HG02943 (cell line): ENCODE measurements around the gene CHEK2.
"Not testable (repeated sequence)": the region's sequence is repeated elsewhere in the genome, so short reads cannot be mapped to it uniquely, and the experiment has no call there.

Source experiments
- ATAC-seq: cut with Tn5 transposase; IDR thresholded peaks from one replicate; pipeline ENCODE4 v1.9.1; 2021; ENCODE audit warnings: mild to moderate bottlenecking, low read depth, moderate library complexity; ENCODE audit not compliant: unreplicated experiment

Gene CHEK2

GRCh38 chr22:28743852-28744251, 2.2 kb upstream of the CHEK2 start:
- no peak for ATAC-seq

GRCh38 chr22:28742562-28742962, 942 bp upstream of the CHEK2 start:
- no peak for ATAC-seq

- no peak for ATAC-seq
Measured at GRCh38 chr22:28741200-28741784, 328 bp downstream of the CHEK2 start.

- ATAC-seq: not testable (repeated sequence)
Measured at GRCh38 chr22:28738876-28739275, 2.7 kb downstream of the CHEK2 start.

- ATAC-seq: no peak
Measured at GRCh38 chr22:28737701-28738100, 3.9 kb downstream of the CHEK2 start.

GRCh38 chr22:28736301-28737155, 5.1 kb downstream of the CHEK2 start:
- no peak for ATAC-seq

GRCh38 chr22:28734393-28734792, 7.2 kb downstream of the CHEK2 start:
- ATAC-seq: no peak

- ATAC-seq: no peak
Measured at GRCh38 chr22:28730179-28730578, 11.4 kb downstream of the CHEK2 start.

- no peak for ATAC-seq
Measured at GRCh38 chr22:28728621-28729313, 12.9 kb downstream of the CHEK2 start.

- no peak for ATAC-seq
Measured at GRCh38 chr22:28728002-28728401, 13.6 kb downstream of the CHEK2 start.

- ATAC-seq: no peak
Measured at GRCh38 chr22:28718044-28718443, 23.6 kb downstream of the CHEK2 start.

- ATAC-seq: no peak
Measured at GRCh38 chr22:28716686-28717085, 24.9 kb downstream of the CHEK2 start.

- no peak for ATAC-seq
Measured at GRCh38 chr22:28715611-28716010, 26.0 kb downstream of the CHEK2 start.

- ATAC-seq: no peak
Measured at GRCh38 chr22:28714043-28714628, 27.5 kb downstream of the CHEK2 start.

- no peak for ATAC-seq
Measured at GRCh38 chr22:28711820-28712777, 29.5 kb downstream of the CHEK2 start.

GRCh38 chr22:28711341-28711740, 30.3 kb downstream of the CHEK2 start:
- ATAC-seq: no peak

- ATAC-seq: no peak
Measured at GRCh38 chr22:28710576-28711191, 30.9 kb downstream of the CHEK2 start.

- ATAC-seq: no peak
Measured at GRCh38 chr22:28710107-28710506, 31.5 kb downstream of the CHEK2 start.

GRCh38 chr22:28706845-28707244, 34.8 kb downstream of the CHEK2 start:
- ATAC-seq: no peak

- ATAC-seq: no peak
Measured at GRCh38 chr22:28703436-28703835, 38.2 kb downstream of the CHEK2 start.
